Measurements from ENCODE around the gene BACE1-AS.

DNA sequence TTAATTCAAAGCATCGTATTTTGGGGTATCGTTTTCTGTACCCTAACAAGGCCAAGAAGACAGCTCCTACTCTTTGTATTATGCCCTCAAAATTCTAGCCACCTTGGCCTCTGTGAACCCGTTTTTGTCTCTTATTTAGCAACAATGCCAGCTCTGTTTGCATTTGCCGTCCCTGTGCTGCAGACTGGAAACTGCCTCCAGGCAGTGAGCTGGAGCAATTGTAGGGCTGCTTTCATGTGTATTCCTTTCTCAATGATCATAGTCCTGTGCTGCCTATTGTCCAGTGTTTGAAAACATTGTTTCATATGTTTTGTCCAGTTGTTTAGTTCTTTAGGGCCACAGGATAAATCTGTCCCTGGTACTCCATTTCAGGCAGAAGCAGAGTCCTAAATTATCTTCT is 19.9 kb upstream of the BACE1-AS start:
- TF ChIP-seq, protein P1, sequence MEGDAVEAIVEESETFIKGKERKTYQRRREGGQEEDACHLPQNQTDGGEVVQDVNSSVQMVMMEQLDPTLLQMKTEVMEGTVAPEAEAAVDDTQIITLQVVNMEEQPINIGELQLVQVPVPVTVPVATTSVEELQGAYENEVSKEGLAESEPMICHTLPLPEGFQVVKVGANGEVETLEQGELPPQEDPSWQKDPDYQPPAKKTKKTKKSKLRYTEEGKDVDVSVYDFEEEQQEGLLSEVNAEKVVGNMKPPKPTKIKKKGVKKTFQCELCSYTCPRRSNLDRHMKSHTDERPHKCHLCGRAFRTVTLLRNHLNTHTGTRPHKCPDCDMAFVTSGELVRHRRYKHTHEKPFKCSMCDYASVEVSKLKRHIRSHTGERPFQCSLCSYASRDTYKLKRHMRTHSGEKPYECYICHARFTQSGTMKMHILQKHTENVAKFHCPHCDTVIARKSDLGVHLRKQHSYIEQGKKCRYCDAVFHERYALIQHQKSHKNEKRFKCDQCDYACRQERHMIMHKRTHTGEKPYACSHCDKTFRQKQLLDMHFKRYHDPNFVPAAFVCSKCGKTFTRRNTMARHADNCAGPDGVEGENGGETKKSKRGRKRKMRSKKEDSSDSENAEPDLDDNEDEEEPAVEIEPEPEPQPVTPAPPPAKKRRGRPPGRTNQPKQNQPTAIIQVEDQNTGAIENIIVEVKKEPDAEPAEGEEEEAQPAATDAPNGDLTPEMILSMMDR (IDR thresholded peaks at IDR 0.05), result no peak
- no peak for TF ChIP-seq POLR2A (IDR thresholded peaks at IDR 0.05)
